ENCODE data around the gene PRRC2B. TPM values are rescaled to one million over a fixed set of nuclear protein-coding genes. Genes with fewer than 3 reads are reported as not detected.

Gene PRRC2B
- total RNA-seq, 1 experiment from 2014 or later = 200 TPM

DNA sequence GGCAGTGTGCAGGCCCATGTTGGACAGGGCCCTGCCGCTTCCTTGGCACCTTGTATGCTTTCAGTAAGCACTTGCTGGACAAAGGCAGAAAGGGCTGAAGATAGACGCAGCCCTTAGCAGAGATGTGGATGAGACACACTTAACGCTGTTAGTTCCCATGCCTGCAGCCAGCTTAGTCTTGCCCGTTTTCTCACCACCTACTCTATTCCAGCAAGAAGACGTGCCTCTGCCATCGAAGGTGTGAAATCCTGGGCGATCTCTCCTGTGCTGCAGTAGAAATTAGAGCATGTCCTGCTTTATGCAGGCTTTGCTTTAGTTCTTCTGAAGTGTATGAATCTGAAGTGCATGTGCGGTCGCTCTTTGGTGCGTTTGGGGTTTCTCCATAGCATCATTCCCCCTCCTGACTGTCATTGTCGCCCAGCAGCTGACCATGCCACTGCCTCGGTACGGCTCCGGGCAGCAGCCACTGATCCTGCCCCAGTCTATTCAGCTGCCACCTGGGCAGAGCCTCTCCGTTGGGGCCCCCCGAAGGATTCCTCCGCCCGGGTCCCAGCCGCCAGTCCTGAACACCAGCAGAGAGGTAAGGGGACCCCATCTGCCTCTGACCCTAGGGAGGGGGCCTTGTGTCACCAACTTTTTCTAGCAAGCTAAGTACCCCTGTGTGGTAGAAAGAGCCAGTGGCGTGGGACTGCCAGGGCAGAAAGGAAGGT is 97.3 kb downstream of the PRRC2B start:
- no peaks in the 10 kb centered on the region for H3K9me3 ChIP-seq (ENCODE audit: control insufficient read depth, insufficient read depth, low read depth, low read length)
- in situ Hi-C loops (cut with HindIII; ENCODE audit: low pct_unique_long_range_greater_than_20kb, low sequenced_read_pairs) (no loop called here), intact Hi-C loops (cut with micrococcal nuclease; ENCODE audit: unreplicated experiment) (no loop called here)
- POLR2A ChIA-PET = no interaction called here
- H3K27me3 ChIP-seq (ENCODE audit: control insufficient read depth, insufficient read depth, low read length) = no peaks in the 10 kb centered on the region
- TF ChIP-seq SIN3A (IDR thresholded peaks at IDR 0.05; ENCODE audit: borderline replicate concordance, insufficient read depth, low read depth, low read length) = no peak
- no peak for TF ChIP-seq TCF7L2 (IDR thresholded peaks at IDR 0.05; ENCODE audit: low read depth, low read length)
- TF ChIP-seq CTCF (IDR thresholded peaks at IDR 0.05) = no peak
- no peak for TF ChIP-seq POLR2AphosphoS5 (IDR thresholded peaks at IDR 0.05; ENCODE audit: low read depth, low read length)
- TF ChIP-seq REST (IDR thresholded peaks at IDR 0.05; ENCODE audit: insufficient read depth in 1 of 2, low read depth in 2 of 2, low read length in 1 of 2) = no peak
- BruUV-seq (replicated peaks) = no TSS peak
- no peak overlapping the region for H3K4me3 ChIP-seq (ENCODE audit: low read depth in 2 of 2, low read length in 2 of 2)
- H3K36me3 ChIP-seq (ENCODE audit: control insufficient read depth, insufficient read depth, low read length) = peaks cover 4% of the 10 kb centered on the region
- CTCF ChIA-PET = no interaction called here
- DNase-seq (ENCODE audit: low read depth, low spot score) (no peak), ATAC-seq (no peak)
- no peak overlapping the region for H3K27ac ChIP-seq (ENCODE audit: low read length)
- H3K4me1 ChIP-seq (ENCODE audit: control insufficient read depth, insufficient read depth, low read length) = no peaks in the 10 kb centered on the region

GRCh38 chr9:131492070-131492469 is 98.2 kb downstream of the PRRC2B start:
- Histone ChIP-seq H3K9me3 (ENCODE audit: control insufficient read depth, insufficient read depth, low read depth, low read length) (no peaks in the 10 kb centered on the region), H3K36me3 (ENCODE audit: control insufficient read depth, insufficient read depth, low read length) (peaks cover 4% of the 10 kb centered on the region), H3K27ac (ENCODE audit: low read length) (no peak overlapping the region), H3K27me3 (ENCODE audit: control insufficient read depth, insufficient read depth, low read length) (no peaks in the 10 kb centered on the region), H3K4me3 (ENCODE audit: low read depth in 2 of 2, low read length in 2 of 2) (no peak overlapping the region), H3K4me1 (ENCODE audit: control insufficient read depth, insufficient read depth, low read length) (no peaks in the 10 kb centered on the region)
- intact Hi-C loops (cut with micrococcal nuclease; ENCODE audit: unreplicated experiment) (no loop called here), in situ Hi-C loops (cut with HindIII; ENCODE audit: low pct_unique_long_range_greater_than_20kb, low sequenced_read_pairs) (no loop called here)
- no peak for ATAC-seq
- ChIA-PET CTCF (no interaction called here), POLR2A (no interaction called here)
- TF ChIP-seq SIN3A (IDR thresholded peaks at IDR 0.05; ENCODE audit: borderline replicate concordance, insufficient read depth, low read depth, low read length) = no peak
- no peak for TF ChIP-seq REST (IDR thresholded peaks at IDR 0.05; ENCODE audit: insufficient read depth in 1 of 2, low read depth in 2 of 2, low read length in 1 of 2)
- no peak for TF ChIP-seq POLR2AphosphoS5 (IDR thresholded peaks at IDR 0.05; ENCODE audit: low read depth, low read length)
- no peak for TF ChIP-seq TCF7L2 (IDR thresholded peaks at IDR 0.05; ENCODE audit: low read depth, low read length)
- TF ChIP-seq CTCF (IDR thresholded peaks at IDR 0.05) = no peak
- no TSS peak for BruUV-seq (replicated peaks)
- DNase-seq (ENCODE audit: low read depth, low spot score) = no peak

Data from Panc1 (cell line).